Glutamatergic neuron (in vitro differentiated cells): ENCODE measurements around the gene WT1. TPM values are rescaled to one million over a fixed set of nuclear protein-coding genes. Genes with fewer than 3 reads are reported as not detected.

Source experiments
- DNase-seq: peaks from one replicate; pipeline ENCODE4 v3.0.0; 2022
- H3K27ac Mint-ChIP-seq: one replicate; pipeline ENCODE4 v1.8.0; 2020; ENCODE audit warnings: mild to moderate bottlenecking, mixed read lengths, inconsistent platforms; ENCODE audit not compliant: unreplicated experiment
- H3K27me3 Mint-ChIP-seq: one replicate; pipeline ENCODE4 v1.8.0; 2020; ENCODE audit warnings: mild to moderate bottlenecking, moderate library complexity, mixed read lengths, inconsistent platforms; ENCODE audit not compliant: unreplicated experiment
- H3K36me3 Mint-ChIP-seq: one replicate; pipeline ENCODE4 v1.8.0; 2020; ENCODE audit warnings: mild to moderate bottlenecking, mixed read lengths, inconsistent platforms; ENCODE audit not compliant: unreplicated experiment
- H3K4me1 Mint-ChIP-seq: one replicate; pipeline ENCODE4 v1.8.0; 2020; ENCODE audit warnings: mild to moderate bottlenecking, low read depth, mixed read lengths, inconsistent platforms; ENCODE audit not compliant: unreplicated experiment
- H3K4me3 Mint-ChIP-seq: one replicate; pipeline ENCODE4 v1.8.0; 2020; ENCODE audit warnings: mild to moderate bottlenecking, mixed read lengths, inconsistent platforms; ENCODE audit not compliant: unreplicated experiment
- H3K9me3 Mint-ChIP-seq: one replicate; pipeline ENCODE4 v1.8.0; 2020; ENCODE audit warnings: mild to moderate bottlenecking, moderate library complexity, mixed read lengths, inconsistent platforms; ENCODE audit not compliant: unreplicated experiment
- CTCF ChIP-seq: fragments of 200-600 bp; sonication (generic); IDR thresholded peaks from one replicate; pipeline ENCODE4 v1.5.0; 2021; ENCODE audit not compliant: partially characterized antibody, unreplicated experiment
- total RNA-seq: library from RNA; stranded (reverse); fragmentation: NEBNext Ultra II Directional; extraction: Animal tissue kit (Norgen Biotek cat#: 25700); gene quantifications from one replicate; pipeline ENCODE4 v1.2.1, GENCODE V29; 2021; ENCODE audit not compliant: unreplicated experiment

The WT1 gene
- total RNA-seq, 1 donor from 2014 or later, result not detected

- TF ChIP-seq CTCF, result no peak
- Mint-ChIP-seq H3K4me3 (peak overlapping the region; percentile 83), H3K4me1 (peaks cover 4% of the 10 kb centered on the region), H3K36me3 (no peaks in the 10 kb centered on the region), H3K27ac (no peak overlapping the region), H3K9me3 (peaks cover 18% of the 10 kb centered on the region), H3K27me3 (peaks cover 31% of the 10 kb centered on the region)
- peak; percentile 44 for DNase-seq
These were observed 3.6 kb upstream of the WT1 start for GRCh38 chr11:32438866-32439489.

DNA sequence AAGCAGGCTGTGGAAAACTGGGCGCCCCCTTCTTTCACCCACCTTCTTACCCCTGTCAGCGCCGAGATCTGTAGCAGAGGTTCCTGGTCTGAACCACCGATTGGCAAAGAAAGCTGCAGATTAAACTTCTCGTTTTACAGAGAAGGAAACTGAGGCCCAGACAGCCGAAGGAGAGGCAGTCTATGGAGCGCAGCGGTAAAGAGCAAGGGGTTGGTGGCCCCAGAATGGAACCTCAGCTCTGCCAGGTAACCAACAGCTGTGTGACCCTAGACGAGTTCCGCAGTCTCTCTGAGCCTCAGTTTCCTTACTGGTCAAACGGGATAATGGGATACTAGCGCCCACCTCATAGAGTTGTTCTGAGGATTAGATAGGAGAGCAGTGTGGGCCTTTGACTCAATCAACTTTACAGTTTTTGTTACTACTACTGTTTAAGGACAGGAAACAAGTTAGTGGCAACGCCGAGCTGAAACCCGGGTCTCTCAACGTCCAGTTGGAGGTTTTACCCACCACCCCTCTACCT, 3.1 kb upstream of the WT1 start:
- peaks cover 36% of the 10 kb centered on the region for H3K27me3 Mint-ChIP-seq
- H3K27ac Mint-ChIP-seq, result no peak overlapping the region
- no peak for DNase-seq
- H3K4me3 Mint-ChIP-seq, result peak overlapping the region; percentile 83
- H3K9me3 Mint-ChIP-seq, result peaks cover 23% of the 10 kb centered on the region
- peaks cover 4% of the 10 kb centered on the region for H3K4me1 Mint-ChIP-seq
- no peak for TF ChIP-seq CTCF
- no peaks in the 10 kb centered on the region for H3K36me3 Mint-ChIP-seq

DNA sequence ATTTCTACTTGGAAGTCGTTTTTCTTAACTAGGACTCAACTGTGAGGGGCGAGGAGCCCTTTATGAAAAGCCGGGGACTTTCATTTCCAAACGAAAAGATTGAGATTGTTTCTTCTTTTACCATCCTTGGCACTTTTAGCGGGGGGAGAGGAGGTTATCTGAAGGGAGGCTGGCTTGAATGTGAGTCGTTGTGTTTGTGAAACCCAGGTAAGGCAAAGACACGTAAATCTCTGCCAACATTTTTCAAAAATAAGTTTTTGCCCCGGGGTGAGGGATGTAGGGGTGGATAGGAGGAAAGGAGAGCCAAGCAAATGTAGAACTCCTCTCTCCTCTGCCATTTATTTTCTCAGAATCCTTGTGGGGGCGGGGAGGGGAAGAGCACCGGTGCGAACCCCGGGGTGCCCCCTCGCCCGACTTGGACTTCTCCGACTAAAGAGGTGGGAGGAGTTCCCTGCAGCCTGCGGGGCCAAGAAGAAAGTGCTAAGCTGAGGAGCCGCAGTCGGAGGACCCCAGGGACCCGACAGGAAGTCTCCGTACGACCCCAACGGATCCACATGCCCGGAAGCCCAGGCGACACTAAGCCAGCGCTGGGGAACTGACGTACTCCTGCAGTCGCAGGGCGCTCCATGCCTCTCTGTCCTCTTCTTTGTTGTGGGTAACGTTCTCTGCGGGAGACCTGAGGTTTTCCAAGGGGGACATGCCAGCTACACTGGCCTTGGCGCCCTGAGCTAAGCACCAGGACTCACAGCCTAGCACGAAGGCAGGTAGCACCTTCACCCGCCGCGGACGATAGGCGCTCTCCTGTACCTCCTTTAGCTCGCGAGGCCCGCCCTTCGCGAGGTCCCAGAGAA, 2.4 kb upstream of the WT1 start:
- no peak for TF ChIP-seq CTCF
- peak; percentile 47 for DNase-seq
- Mint-ChIP-seq H3K27ac (no peak overlapping the region), H3K36me3 (no peaks in the 10 kb centered on the region), H3K27me3 (peaks cover 38% of the 10 kb centered on the region), H3K9me3 (peaks cover 24% of the 10 kb centered on the region), H3K4me1 (peaks cover 4% of the 10 kb centered on the region), H3K4me3 (peak overlapping the region; percentile 83)

GRCh38 chr11:32436751-32437494, 1.6 kb upstream of the WT1 start:
- DNase-seq, result no peak
- H3K36me3 Mint-ChIP-seq, result no peaks in the 10 kb centered on the region
- TF ChIP-seq CTCF, result no peak
- peak overlapping the region; percentile 83 for H3K4me3 Mint-ChIP-seq
- H3K4me1 Mint-ChIP-seq, result peaks cover 6% of the 10 kb centered on the region
- peaks cover 40% of the 10 kb centered on the region for H3K27me3 Mint-ChIP-seq
- peaks cover 27% of the 10 kb centered on the region for H3K9me3 Mint-ChIP-seq
- no peak overlapping the region for H3K27ac Mint-ChIP-seq
